SKM-1 treated with dmso at 0.1 percent for 144 hours (cell line): ENCODE measurements around the gene CABLES1.
"Not testable (repeated sequence)": the region's sequence is repeated elsewhere in the genome, so short reads cannot be mapped to it uniquely, and the experiment has no call there.

Experiments used
- DNase-seq: peaks from one replicate; lab custom pipeline; 2025; ENCODE audit not compliant: unreplicated experiment; lab: John Stamatoyannopoulos, UW

The CABLES1 gene

GRCh38 chr18:23109163-23109562, 26.1 kb upstream of the CABLES1 start:
- DNase-seq, result not testable (repeated sequence)

DNA sequence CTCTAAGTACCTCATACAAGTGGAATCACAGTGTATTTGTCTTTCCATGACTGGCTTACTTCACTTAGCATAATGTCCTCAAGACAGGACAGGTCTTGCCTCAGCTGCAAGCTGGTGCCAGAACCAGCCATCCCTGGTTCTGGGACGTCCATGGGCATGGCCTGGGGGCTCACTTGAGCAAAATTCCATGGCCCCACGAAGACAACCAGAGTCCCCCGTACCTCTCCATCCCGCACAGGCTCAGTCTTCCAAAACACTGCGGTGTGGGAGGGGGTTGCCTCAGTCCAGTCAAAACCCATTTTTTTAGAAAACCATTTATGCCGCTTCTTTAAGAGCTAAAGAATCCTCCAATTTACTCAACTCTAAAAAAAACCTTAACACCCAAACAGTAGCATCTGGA, 21.7 kb upstream of the CABLES1 start:
- no peak for DNase-seq

DNA sequence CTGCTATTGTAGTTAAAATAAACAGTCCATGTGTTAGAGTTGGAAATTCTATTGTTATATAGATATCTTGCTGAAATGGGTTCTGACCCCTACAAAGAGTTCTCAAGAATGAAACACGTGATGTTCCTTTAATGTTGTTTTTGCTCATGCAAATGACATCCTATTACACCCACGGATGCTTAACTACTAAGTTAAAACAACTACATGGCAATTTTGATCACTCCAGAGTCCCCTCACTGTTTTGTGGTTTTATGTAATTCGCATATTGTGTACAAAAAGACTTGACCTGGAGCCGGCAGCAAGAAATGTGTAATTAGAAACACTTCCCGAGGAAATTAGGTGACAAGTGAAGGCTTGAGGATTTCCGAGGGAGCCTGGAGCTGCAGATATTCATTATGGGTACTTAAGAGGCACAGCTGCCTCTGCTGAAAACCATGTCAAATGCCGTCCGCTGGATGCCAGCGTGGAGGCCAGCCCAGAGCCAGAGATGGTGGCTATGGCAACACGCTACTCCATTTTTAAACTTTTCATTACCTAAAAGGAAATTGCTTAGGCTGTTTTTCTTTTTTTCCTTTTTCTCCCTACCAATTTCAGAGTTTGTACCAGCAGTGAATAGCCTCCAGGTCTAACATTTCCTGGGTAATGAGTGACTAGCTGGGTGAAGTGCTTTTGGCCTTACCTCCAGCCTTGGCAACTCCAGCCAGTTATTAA, 21.0 kb upstream of the CABLES1 start:
- no peak for DNase-seq

- DNase-seq, result no peak
Observed at GRCh38 chr18:23114911-23115310, 20.4 kb upstream of the CABLES1 start.

DNA sequence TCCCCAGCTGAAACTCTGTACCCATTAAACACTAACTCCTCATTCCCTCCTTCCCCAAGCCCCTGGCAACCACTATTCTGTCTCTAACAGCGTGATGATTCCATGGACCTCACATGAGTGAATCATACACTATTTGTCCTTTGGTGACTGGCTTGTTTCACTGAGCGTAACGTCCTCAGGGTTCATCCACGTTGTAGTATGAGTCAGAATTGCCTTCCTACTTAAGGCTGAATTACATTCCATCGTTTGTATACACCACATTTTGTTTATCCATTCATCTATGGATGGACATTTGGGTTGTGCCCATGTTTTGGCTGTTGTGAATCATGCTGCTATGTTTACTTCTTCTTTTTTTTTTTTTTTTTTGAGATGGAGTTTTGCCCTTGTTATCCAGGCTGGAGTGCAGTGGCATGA, 19.6 kb upstream of the CABLES1 start:
- DNase-seq, result no peak

- no peak for DNase-seq
Observed at GRCh38 chr18:23121133-23121532, 14.2 kb upstream of the CABLES1 start.

DNA sequence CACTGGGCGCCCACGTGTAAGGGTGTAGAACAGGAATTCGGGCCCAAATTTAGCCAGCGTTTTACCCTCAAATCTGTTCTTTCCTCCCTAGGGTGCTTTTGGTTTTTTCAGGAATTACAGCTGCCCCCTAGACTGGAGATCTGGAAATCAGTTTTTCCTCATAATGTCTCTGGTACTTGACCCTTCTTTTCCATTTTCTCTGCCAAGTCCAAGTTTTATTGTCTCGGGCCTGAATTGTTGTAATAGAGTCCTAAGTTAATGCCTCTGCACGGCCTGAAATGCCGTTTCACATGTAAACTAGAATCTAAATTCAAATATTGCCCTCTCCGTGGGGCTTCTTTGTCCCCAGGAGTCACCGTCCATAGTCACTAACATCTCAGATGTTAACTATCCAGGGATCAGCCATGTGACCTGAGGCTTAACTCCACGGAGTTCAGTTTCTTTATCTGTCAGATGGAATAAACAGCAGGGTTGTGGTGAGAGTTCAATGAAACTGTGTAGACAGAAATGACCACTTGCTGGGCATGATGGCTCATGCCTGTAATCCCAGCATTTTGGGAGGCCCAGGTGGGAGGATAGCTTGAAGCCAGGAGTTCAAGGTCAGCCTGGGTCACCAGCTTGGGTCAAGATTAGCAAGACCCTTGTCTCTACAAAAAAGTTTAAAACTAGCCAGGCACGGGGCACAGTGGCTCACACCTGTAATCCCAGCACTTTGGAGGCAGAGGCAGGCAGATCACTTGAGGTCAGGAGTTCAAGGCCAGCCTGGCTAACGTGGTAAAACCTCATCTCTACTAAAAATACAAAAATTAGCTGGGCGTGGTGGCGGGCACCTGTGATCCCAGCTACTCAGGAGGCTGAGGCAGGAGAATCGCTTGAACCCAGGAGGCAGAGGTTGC, 12.7 kb upstream of the CABLES1 start:
- no peak for DNase-seq

DNA sequence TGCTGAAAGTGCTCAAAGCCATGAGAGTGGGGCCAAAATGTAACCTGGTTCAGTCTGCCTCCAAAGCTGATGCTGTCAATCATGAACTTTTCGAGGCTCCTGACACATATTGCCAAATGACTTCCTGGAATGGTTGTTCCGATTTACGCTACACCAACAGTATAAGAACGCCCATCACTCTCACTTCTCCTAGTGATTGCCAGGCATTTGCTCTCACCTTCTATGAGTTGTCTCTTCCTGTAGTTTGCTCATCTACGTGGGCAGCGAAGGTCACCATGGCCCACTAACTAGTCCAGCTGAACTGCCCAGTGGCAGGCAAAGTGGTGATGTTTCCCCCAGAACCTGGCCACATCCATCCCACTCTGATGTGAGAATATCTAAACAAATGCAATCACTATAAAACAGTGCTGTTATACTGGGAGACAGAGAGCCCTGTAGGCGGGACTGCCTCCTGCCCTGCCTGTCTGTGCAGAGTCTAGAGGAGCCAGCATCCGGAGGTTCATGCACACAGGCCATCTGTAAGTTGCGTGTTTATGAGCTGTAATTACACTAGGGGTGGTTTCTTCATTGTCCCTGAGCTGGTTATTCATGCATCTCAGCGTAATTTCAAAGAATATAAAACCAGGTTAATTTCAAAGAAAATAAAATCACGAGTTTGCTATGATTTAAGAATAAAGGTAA, 8.8 kb upstream of the CABLES1 start:
- no peak for DNase-seq

DNA sequence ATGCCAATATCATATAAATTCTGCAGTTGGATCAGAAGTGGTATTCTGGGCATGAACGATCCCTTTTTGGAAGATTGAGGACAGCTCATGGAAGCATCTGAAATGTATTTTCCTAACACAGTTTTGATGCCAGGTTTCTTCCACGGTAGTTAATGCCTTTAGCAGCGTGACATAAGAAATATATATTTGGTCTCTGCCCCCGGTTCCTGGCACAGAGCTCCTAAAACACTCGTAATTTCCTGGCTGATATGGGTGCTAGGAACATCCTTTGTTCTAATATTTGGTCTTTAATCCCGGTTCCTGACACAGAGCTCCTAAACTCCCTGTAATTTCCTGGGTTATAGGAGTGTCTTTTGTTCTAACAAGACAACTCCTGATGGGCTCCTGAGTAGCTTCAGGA, 8.2 kb upstream of the CABLES1 start:
- DNase-seq, result no peak

DNA sequence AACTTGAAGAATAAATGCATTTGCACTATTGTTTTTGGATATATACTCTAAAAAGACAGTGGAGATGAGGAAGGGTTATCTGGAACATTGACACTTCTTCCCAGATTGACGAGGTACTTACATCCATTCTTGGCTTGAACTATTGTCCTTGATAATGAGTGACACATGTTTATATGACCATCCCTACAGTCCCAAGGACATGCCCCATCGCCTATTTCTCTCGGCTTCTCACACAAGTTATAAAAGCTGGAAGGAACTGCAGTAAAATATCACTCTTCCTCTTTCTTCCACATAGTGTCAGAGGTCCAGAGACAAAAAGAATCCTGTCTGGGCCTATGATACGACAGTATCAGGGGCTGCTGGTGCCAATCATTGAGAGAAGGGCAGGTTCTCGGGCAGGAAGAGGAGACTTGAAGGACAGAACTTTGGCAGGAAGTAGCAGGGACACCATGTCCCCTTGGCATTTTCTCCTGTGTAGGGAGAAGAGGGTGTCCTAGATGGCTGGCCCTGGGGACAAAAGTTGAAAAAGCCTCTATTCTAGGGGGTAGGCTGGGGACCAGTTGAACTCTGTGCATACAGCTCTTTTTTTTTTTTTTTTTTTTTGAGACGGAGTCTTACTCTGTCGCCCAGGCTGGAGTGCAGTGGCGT, 5.8 kb upstream of the CABLES1 start:
- DNase-seq, result no peak

DNA sequence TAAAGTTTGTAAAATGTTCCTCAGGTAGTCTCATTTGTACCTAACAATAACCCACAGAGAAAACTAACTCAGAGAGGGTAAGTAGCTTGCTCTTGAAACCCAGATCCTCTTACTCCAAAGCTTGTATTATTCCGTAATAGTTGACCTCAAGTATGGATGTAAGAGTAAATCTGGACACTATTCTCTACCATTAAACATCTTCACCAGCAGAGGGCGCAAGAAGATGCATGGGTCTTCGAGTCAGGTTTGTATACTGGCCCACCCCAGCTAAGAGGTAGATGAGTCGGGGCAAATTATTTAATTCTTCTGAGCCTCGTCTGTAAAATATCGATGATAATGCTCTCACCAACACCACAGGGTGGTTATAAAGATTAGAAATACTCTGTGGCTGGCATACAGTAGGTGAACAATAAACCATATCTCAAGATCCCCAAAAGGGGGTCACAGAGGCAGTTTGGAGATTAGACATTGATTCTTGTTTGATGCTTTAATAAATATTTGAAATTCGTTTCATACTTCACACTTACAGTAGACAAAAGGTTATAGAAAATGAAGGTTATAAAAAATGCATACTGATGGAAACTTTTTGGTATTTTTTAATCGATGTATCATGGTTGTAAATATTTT, 3.5 kb upstream of the CABLES1 start:
- DNase-seq, result peak; percentile 66

- DNase-seq, result no peak
Observed at GRCh38 chr18:23133860-23134779, 1.2 kb upstream of the CABLES1 start.

GRCh38 chr18:23135550-23136325, 453 bp downstream of the CABLES1 start:
- no peak for DNase-seq

- no peak for DNase-seq
Observed at GRCh38 chr18:23136326-23137096, 1.2 kb downstream of the CABLES1 start.

- DNase-seq, result no peak
Observed at GRCh38 chr18:23137097-23137635, 1.9 kb downstream of the CABLES1 start.

GRCh38 chr18:23137788-23138216, 2.5 kb downstream of the CABLES1 start:
- no peak for DNase-seq

- DNase-seq, result no peak
Observed at GRCh38 chr18:23138471-23138870, 3.2 kb downstream of the CABLES1 start.
